Breast epithelium (tissue), 3 donors: Measurements from ENCODE around the gene SPATA6.
"Not testable (repeated sequence)": the region's sequence is repeated elsewhere in the genome, so short reads cannot be mapped to it uniquely, and the experiment has no call there.

ENCODE experiments used
- CTCF ChIP-seq, 3 donors: fragments of 450-650 bp; IDR thresholded peaks; one replicate each; pipeline ENCODE4 v1.5.1; 2016 to 2017; ENCODE audit warnings: antibody characterized with exemption in 3 of 3, mild to moderate bottlenecking in 3 of 3, moderate library complexity in 3 of 3
- POLR2AphosphoS5 ChIP-seq, 3 donors: sonication (generic); formaldehyde crosslinking; IDR thresholded peaks; one replicate each; pipeline ENCODE4 v1.6.1; 2017; ENCODE audit warnings: antibody characterized with exemption in 3 of 3

DNA sequence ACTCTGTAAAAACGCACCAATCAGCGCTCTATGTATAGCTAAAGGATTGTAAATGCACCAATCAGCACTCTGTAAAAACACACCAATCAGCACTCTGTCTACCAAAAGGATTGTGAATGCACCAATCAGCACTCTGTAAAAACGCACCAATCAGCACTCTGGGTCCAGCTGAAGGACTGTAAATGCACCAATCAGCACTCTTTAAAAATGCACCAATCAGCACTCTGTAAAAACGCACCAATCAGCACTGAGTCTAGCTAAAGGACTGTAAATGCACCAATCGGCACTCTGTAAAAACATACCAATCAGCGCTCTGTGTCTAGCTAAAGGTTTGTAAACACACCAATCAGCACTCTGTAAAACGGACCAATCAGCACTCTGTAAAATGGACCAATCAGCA, 27.8 kb downstream of the SPATA6 start:
- TF ChIP-seq CTCF, POLR2AphosphoS5 (IDR thresholded peaks at IDR 0.05): not testable (repeated sequence)
